GM21447 (cell line): Measurements from ENCODE around the gene CDON.
"Not testable (repeated sequence)": the region's sequence is repeated elsewhere in the genome, so short reads cannot be mapped to it uniquely, and the experiment has no call there.

ENCODE experiments used
- ATAC-seq: cut with Tn5 transposase; IDR thresholded peaks from one replicate; pipeline ENCODE4 v1.9.1; 2021; ENCODE audit not compliant: unreplicated experiment

Gene CDON

DNA sequence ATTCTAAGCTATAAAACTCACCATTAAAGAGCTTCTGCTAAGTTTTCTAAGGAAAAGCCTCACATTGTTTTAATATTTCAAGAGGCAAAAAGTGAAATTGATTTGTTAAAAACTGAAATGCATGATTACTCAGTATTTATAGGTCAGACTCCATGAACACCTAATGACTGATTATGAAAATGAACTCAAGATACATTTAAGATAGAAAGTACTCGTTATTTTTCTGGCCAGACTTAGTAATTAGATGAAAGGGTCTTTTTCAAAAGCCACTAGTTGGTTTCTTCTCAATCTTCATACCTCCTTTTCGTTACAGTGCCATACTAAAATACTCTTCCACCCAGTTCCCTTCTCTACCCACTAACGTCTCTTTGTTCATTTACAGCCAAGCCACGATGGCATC, 60.5 kb downstream of the CDON start:
- ATAC-seq = no peak

DNA sequence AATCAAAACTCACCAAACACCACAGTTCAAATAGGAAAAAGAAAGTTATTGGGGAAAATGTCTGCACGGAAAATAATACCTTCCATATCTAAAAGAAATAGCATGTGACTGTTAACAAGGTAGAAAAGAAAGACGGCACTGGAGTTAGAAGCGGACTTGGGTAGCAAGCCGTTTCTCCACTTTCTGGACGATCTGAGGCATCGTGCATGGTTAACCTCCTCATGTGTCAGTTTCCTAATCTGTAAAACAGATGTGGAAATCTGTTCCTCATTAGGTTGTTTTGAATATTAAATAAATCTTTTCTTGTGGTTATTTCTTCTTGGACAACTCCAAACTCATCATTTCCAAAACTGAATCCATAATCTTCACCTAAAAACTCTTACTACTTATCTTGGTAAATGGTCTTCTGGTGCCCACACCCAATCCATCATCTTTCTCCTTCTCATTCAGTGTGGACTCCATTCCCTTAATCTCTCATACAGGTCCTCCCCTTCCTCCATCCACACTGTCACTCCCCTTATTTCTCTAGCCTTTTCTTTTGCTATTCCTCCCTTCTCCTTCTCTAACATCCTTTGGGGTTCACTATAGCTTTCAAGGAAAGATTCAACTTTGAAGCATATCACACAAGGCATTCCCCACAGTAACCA, 63.3 kb downstream of the CDON start:
- ATAC-seq = no peak

DNA sequence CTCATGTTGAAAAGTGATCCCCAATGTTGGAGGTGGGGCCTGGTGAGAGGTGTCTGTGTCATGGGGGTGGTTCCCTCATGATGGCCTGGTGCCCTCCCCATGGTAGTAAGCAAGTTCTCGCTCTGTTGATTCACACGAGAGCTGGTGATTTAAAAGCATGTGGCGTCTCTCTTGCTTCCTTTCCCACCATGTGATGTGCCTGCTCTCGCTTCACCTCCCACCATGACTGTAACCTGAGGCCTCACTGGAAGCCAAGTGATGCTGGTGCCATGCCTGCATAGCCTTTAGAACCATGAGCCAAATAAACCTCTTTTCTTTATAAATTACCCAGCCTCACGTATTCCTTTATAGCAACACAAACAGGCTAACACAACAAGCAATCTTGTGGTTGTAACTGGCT, 64.4 kb downstream of the CDON start:
- ATAC-seq = no peak

DNA sequence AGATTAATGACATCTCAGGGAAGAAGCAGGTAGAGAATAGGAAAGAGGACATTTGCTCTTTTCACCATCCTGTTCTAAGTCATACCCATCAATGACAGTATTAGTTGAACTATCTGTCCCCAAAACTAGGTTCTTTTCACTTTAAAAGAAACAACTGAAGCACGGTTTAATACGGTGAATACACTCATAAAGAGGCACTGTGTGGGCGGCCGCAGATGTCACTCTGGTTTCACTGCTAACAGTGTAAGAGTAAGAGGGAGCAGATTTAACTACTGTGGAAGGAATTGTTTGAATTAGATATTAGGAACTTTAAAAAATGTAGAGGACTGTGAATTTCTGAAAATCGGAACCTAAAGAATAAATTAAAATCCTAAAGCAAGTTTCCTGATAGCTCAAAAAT, 67.4 kb downstream of the CDON start:
- no peak for ATAC-seq

DNA sequence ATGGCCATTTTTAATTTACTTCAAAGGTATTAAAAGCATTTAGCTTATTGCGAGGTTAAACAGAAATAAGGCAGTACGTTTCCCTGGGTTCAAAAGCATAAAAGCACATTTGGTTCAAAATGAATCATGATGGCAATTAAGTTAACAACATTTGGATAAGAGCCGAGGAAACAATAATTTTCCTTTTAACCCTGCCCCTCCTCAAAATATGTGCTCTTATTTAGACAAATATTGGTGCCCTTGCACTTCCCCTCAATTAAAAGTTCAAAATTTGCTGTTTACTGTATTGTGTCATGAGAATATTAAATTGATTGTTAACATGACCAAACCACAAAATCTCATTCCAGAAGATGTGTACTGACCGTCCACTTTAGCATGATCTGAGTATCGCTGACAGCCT, 68.2 kb downstream of the CDON start:
- no peak for ATAC-seq

DNA sequence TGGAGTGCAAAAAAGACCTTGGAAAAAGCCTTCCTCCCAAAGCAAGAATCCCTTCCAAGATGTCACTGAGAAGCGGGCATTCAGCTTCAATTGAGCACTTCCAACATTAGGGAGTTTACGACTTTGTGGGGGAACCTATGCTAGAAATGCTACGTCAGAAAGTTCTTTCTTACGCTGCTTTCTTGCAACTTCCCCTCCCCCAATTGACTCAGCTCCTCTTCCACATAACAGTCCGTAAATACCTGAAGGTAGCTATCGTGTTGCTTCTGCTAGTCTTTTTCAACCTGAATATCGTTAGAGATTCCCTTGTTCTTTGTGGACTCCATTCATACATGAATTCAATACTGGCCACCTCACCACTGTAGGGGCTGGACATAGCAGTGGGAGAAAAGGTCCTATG, 69.8 kb downstream of the CDON start:
- no peak for ATAC-seq

DNA sequence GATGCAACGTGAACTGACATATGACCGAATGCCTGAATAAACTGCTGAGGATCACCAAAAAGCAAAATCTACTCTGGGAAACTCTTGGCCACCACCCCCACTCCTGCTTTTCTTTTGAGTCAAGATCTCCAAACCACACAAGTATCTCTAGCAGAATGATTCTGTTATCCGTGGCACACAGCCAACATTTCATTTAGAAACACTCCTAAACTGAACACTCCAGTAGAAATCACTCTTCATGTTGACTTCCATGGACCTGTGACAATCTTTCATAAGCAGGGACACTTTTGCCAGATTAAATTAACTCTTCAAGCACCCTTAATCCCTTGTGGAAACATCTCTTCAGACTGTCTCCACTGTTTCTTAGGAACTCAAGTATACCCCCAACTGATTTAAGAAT, 72.4 kb downstream of the CDON start:
- no peak for ATAC-seq

DNA sequence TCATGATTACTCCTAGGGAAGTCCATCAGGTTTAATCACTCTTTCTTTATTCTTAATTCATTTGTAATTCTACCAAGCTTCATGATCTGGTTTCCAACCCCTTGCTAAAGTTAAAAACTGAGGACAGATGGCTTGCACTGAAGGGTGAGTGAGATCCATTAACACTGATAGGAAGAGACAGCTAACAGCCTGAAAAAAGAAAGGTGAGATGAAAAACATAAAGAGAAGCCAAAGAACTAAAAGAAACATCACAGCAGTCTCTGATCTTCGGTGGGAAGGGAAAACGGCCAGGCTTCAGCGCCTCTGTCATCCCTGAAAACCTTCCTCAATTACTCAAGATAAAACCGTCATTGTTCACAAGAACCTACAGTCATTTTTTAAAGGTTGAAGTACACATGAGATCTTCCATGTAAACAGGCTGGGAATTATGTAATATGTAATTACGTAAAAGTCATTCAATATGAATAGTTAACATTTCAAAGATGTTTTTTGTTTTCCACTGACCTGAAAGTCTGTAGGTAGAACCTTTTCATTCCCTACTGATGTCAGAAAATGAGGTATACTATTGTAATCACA, 75.5 kb downstream of the CDON start:
- no peak for ATAC-seq

DNA sequence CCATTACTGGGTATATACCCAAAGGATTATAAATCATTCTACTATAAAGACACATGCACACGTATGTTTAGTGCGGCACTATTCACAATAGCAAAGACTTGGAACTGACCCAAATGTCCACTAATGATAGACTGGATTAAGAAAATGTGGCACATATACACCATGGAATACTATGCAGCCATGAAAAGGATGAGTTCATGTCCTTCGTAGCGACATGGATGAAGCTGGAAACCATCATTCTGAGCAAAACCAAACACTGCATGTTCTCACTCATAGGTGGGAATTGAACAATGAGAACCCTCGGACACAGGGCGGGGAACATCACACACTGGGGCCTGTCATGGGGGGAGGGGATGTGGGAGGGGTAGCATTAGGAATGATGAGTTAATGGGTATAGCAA, 76.7 kb downstream of the CDON start:
- ATAC-seq = not testable (repeated sequence)

DNA sequence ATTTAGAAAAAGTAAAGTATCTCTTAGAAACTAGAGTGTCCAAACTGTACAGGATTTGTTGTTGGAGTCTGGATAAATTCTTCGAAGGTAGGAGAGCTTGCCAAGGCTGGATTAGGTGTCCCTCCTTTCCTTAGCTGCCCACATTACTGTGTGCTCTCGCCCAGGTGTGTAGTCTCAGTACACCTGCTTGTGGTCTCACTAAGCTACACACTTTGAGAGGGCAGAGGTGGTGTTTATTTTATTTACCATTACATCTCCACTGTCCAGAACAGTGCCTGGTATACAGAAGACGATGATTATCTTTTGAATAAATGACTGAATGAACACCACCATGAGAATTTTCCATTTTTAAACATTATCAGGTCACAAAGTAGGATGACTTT, 80.3 kb downstream of the CDON start:
- ATAC-seq = no peak

DNA sequence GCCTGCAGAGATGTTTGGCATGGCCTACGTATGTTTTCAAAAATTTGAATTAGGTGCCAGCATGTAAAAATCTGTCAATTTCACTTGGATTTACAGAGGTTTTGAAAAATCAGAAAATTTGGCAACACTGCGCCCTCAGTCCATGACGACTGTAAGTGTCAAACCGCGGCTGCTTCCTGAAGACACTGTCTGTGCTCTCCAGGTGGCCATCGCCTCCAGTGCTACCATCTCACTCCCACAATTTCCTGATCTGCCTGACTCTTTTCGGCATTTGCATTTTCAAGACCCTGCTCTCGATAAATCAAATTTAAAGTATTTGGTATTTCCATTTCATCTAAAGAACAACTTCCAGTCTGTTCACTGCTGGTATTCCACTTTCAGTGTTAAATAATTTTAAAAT, 82.2 kb downstream of the CDON start:
- ATAC-seq = no peak

DNA sequence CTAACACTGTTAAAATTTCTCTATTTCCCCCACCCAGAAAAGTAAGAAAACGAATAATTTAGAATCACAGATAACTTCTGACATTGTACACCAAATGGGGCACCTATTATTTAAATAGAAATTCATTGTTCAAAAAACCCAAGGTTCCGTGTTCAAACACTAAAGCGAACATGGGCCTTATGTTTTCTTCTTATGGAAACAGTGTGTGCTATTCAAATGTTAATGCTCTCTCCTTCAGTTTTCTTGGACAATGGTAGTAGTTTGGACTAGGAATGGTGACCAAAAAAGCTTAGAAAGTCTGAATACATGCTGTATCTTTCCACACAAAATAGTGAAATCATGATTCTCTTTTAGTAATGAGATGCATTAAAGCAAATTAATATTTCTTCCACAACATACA, 83.2 kb downstream of the CDON start:
- no peak for ATAC-seq

DNA sequence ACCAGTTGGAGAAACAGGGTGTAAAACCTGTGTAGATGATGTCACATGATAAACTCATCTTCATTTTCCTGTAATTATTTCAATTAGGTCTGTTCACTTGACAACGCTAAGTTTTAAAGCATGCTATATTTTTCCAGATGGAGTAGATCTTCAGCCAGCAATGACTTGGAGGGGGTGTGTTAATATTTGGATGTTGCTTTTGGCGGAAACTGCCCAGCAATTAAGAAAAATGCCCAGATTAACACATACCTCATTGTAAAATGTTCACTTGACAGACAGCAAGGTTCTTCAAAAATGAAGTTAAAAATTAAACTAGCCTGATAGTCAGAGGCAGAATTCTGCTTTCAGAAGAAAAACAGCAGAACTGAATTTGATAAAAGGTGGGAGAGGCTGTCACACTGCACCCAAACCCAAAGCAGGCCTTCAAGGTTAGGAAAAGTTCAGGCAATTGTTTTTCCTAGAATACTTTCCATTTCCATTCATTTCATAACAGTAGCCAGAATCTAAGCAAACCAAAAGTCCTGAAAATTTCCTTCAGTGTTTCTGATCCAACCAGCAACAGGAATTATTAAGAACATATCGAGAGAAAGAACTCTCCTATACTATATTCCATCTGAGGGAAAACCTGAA, 83.8 kb downstream of the CDON start:
- no peak for ATAC-seq

DNA sequence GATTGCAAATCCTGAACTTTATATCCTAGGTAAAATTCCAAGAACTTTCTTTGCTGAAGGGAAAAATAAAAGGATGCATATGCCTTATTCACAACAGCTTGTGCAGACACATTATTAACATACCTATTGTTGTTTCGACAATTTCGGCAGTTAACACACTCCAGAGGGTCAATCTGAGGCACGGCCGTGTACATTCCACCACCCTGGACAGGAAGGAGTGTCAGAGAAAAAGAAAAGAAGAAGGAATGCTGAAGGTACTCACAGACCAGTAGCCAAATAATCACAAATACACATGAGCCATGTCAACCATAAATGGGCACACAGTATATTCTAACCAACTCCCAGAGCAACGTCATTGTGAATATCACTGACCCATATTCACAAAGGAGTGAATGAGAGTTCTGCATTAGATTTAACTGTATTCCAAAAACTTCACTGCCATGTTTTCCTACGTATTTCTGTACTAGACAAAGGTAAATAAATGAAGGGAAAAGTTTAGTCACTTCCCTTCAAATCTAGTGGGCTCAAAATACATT, 84.4 kb downstream of the CDON start:
- no peak for ATAC-seq

DNA sequence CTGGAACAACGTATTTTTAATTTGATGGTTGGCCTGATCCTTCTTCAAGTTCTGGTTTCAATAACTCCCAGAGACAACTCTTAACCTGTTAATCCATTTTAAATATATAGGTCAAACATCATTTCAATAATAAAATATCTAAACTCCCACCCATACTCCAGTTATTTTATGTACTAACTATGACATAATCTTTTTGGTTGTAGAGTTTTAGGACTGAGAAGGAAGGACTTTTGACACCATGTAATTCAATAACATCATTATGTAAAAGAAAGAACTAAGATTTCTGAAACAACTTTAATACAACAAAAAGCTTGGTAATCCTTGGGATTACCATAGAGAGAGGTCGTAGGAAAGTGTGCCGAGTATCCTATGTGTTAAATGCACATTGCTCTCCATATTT, 85.3 kb downstream of the CDON start:
- no peak for ATAC-seq

DNA sequence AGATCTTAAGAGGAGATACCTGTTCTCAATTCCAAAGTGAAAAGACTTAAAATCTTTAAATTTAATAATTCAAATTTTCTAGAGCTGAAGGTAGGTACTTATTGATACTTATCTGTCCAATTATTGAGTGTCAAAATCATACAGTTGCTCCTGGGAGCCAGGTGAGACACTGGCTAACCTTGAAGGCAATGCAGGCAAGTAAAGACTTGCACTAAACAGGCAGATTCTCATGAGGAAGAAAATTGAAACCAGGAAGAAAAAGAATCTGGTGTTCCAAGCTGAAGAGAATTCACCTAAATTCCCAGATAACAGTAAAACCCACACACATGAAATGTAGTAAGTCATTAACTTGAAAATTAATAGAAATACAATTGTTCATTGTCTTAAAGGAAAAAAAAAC, 86.5 kb downstream of the CDON start:
- ATAC-seq = no peak

DNA sequence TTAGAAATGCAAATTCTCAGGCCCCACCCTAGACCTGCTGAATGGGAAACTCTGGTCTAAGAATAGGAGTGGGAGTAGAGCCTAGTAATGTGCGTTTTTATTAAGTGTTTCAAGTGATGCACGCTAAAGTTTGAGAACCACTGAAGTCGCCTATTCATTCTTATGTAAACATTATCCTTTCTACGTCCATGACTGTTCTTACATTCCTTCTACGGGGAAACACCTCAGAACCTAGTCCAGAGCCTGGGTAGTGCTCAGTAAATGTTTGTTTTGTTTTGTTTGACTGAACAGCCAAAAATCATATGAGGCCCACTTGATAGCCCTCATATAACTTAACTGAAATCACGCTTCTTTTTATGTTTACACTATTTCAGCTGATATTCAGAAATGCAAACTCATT, 87.0 kb downstream of the CDON start:
- no peak for ATAC-seq

DNA sequence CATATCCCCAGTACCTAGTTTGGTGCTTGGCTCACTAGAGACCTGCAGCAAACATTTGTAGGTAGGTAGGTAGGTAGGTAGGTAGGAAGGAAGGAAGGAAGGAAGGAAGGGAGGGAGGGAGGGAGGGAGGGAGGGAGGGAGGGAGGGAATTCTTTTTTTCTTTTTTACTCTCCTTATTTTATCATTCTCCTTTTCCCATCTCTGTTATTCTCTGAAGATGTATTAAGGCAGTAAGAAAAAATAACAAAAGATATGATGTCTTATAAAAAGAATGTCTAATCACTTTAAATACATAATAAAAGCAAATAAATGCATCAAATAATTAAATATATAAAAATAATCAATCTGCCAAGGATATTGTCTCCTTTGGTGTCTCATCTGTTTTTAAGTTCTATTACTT, 88.4 kb downstream of the CDON start:
- ATAC-seq = no peak

DNA sequence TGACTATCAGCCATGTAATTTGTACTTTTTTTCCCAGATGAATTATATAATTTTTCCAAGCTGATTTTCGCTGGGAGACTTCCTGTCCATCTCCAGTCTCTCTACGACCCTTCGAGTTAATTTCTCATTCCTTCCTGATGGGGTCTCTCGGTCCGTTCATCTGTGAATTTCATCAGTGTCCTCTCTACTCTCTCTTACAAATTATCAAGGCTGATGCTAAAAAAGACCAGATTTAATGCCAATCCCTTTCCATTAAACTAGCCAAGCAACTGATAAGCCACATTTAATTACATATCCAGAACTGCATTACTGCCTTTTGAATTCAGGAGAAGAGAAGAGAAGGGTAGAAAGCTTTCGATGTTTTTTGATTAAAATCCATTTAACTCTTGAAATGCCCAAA, 91.0 kb downstream of the CDON start:
- no peak for ATAC-seq

DNA sequence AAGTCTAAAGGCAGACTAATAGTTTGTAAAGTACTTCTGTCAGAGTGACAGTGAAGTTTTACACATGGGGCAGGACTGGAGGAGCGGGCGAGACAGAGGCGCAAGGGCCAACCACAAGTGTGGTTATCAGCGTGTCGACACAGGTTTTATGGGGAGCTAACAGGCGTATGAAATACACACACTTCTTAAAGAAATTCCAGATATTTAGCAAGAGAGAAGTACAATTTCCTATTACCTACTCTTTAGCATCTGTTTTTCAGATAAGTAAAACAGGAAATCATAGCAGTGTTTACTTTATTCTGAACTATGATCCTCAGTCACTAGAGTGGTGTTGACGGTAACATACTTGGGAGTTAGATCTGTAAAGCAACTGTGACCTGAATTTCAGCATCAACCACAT, 94.3 kb downstream of the CDON start:
- no peak for ATAC-seq

DNA sequence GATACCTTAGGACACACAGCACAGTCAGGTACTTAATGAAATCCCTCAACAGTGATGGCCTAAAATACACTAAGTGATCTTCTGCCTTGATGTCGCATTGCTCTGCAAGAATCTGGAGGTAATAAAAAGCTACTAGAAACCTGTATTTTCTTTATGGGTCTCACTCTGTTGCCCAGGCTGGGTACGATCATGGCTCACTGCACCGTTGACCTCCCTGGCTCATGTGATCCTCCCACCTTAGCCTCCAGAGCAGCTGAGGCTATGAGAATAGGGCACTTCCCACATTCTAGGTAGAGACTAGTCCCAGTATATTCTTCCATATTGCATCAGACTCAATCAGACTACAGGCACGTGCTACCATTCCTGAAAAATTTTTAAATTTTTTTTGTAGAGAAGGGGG, 95.2 kb downstream of the CDON start:
- ATAC-seq = no peak

DNA sequence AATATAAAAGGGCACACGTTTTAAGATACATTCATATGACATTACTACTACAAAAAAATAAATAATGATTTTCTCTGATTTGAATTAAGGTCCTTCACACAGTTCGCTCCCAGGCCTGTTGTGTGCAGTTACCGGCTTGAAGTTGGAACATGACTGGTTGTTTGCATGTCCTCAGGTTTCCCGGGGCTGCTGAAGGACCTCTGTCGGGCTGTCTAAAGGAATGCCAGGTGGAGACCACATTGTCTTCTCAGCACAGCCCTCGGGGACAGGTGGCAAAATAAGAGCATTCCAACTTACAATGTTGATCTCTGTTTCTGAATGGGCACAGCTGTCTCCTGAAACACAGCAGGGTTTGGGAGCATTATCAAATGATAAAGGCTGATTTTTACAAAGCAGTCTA, 101.9 kb downstream of the CDON start:
- no peak for ATAC-seq

DNA sequence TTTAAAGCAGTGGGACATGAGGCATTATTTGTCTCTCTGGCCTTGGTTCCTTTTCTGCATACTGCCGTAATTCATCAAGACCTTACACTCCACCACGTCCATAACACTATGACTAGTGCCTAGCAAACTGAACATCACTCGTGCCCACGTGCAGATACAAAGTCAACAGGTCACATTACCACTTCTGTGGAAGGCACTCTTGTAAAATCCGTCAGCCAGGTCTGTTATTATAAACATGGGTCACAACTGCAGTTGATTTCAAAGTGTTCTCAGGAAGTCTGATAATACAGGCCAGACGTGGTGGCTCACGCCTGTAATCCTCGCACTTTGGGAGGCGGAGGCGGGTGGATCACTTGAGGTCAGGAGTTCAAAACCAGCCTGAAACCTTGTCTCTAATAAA, 102.7 kb downstream of the CDON start:
- ATAC-seq = no peak
